CD4-positive, alpha-beta T cell treated with Interleukin-17A for 1 hour (primary cell): ENCODE data around the gene CFTR.
"Not testable (repeated sequence)": the region's sequence is repeated elsewhere in the genome, so short reads cannot be mapped to it uniquely, and the experiment has no call there.

Experiments
- DNase-seq: peaks from one replicate; pipeline ENCODE4 v3.0.0-alpha.2; 2020

The CFTR gene

GRCh38 chr7:117479225-117480054 lies at the start of gene CFTR:
TSS of gene CFTR (plus strand) at chr7:117480025. CDS start at chr7:117480095, 70 bp downstream.
- DNase-seq, result no peak

- DNase-seq, result no peak
Measured at GRCh38 chr7:117435475-117436043, 44.3 kb upstream of the CFTR start.

DNA sequence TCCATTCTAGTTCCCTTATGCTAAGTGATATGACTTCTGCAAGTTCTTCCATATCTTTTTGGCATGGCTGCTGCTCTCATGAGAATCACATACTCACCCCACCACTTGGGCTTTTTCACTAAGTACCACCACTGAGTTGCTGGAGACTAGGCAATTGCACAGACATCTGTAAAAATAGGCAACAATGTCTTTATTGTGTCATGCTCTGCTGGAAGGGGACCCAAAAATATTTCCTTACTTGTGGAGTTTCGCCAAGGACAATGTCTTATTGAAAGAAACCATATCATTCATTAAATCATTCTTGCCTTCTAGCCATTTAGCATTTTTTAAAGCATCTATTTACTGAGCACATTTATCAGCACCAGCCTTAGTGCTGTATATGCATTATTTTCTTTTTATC lies 35.2 kb upstream of the CFTR start:
- no peak for DNase-seq

- DNase-seq, result no peak
Measured at GRCh38 chr7:117445206-117445605, 34.6 kb upstream of the CFTR start.

- DNase-seq, result no peak
Measured at GRCh38 chr7:117446220-117446815, 33.5 kb upstream of the CFTR start.

GRCh38 chr7:117448655-117449054 lies 31.2 kb upstream of the CFTR start:
- no peak for DNase-seq

GRCh38 chr7:117458977-117459583 lies 20.7 kb upstream of the CFTR start:
- no peak for DNase-seq

GRCh38 chr7:117459735-117460134 lies 20.1 kb upstream of the CFTR start:
- DNase-seq, result no peak

- not testable (repeated sequence) for DNase-seq
Measured at GRCh38 chr7:117460815-117461214, 19.0 kb upstream of the CFTR start.

DNA sequence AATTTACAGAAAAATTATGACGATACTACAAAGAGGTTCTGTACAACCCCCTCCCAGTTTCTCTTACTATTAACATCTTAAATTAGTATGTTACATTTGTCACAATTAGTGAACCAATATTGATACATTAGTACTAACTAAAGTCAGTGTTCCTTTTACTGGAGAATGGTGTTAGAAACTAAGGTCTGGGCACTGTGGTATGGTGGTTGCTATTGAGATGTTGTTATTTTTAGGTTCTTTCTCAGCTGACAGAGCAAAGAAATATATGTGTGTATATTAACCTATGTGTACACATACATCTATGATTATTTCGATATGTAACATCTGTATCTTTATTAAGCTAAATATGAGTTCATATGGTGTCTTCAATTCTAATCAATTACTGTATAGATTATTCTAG lies 11.7 kb upstream of the CFTR start:
- DNase-seq, result no peak

DNA sequence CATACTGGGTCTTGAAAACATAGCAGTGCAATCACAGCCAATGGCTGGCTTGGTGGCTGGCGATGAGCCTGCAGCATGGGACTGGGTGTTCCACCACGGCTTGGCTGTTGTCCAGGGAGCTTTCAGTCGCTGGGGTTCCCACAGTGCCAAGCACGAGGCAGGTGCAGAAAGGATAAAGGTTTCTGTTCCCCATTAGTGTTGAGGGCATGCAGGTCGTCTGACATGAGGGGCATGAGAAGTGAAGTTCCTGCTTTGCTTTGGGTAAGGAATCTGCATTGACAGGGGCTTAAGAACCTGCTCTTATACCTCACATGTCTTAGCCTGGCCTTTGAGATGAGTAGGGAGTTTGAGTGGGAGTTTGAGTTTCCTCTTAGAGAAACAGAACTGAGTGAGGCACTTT lies 9.0 kb upstream of the CFTR start:
- DNase-seq, result no peak

GRCh38 chr7:117472335-117472734 lies 7.5 kb upstream of the CFTR start:
- DNase-seq, result no peak

- no peak for DNase-seq
Measured at GRCh38 chr7:117476557-117477215, 3.1 kb upstream of the CFTR start.

GRCh38 chr7:117478836-117479224 lies 995 bp upstream of the CFTR start:
- DNase-seq, result no peak

DNA sequence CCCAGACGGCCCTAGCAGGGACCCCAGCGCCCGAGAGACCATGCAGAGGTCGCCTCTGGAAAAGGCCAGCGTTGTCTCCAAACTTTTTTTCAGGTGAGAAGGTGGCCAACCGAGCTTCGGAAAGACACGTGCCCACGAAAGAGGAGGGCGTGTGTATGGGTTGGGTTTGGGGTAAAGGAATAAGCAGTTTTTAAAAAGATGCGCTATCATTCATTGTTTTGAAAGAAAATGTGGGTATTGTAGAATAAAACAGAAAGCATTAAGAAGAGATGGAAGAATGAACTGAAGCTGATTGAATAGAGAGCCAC lies 184 bp downstream of the CFTR start:
- DNase-seq, result no peak

- DNase-seq, result no peak
Measured at GRCh38 chr7:117480978-117481377, 1.2 kb downstream of the CFTR start.

DNA sequence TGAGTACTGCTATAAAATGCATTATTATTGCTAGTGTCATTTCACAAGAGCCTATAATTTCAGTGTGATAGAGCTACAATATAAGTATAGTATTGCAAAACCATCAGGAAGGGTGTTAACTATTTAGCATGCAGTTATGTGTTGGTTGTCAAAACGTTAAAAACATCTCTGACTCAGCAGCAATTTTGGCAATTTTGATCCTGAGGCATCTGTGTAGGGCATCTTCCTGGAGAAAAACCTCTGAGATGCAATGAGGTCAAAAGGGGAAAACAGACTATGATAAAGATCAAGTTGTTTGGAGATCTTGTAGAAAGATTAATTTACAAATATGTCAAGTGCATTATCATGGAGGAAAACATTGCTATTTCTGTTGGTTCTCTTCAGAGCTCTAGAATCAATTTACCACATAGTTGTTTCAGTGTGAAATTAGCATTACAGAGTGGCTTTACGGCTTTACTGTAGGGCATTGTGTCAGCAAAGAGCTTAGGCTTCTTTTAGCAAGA lies 5.3 kb downstream of the CFTR start:
- no peak for DNase-seq

DNA sequence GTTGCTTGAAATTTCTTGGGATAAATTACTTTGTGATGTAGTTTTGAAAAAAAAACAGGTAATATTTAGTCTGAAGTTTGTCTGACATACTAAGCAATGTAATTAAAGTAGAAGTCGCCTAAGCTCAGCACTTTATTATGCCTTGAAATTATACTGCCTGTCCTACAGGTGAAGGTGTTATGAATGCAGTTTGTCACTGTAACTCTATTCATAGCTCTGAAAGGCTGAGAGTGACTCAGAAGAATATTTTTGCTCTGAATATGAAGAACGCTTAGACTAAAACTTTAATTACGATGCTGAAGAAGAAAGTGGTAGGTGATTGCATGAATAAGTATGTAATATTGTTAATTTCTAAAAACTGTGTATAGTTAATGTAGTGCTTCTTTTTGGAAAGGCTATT lies 9.2 kb downstream of the CFTR start:
- DNase-seq, result no peak

DNA sequence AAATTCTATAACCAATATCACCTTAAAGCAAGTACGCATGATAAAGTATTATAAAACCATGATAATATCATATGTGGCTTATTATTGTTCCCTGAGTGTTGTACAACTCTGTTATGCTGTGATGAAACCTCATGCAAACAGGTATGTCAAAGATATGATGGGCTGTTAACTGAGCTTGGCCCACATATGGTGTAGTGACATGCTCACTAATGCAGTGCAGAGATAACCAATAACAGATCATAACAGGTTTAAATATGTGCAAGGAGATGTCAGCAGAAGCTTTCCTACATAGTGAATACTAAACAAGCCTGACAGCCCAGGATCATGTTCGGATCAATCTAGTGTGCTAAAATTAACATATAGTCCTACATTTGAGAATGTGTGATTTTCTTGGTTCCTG lies 9.6 kb downstream of the CFTR start:
- no peak for DNase-seq

- no peak for DNase-seq
Measured at GRCh38 chr7:117489911-117490310, 10.1 kb downstream of the CFTR start.

GRCh38 chr7:117492649-117493048 lies 12.8 kb downstream of the CFTR start:
- DNase-seq, result no peak

- no peak for DNase-seq
Measured at GRCh38 chr7:117493460-117493859, 13.6 kb downstream of the CFTR start.

DNA sequence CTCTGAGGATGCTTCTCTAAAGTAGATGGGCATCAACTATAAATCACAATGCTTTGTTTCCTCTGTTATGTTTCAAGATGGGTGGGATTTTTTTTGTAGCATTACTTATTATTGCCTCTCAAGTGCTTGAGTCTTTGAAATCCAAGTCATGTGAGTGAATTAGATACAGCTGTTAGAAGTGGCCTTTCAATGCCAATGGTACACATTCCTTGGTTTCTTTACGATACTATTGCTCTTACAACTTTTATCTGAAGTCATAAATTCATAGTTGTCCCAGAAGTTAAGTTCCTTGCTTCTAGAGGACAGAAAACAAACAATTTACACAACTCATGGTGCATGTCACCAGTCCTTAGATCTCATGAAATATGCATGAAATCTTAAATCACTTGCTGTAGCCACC lies 15.5 kb downstream of the CFTR start:
- no peak for DNase-seq
